BE2C (cell line): ENCODE results near the gene XXYLT1.

Experiments
- DNase-seq: peaks from one replicate; pipeline ENCODE4 v3.0.0-alpha.2; 2020
- H3K27me3 ChIP-seq: fragments of 250-450 bp; sonication (Bioruptor Pico); 2 replicates; pipeline ENCODE4 v1.5.1; 2020; ENCODE audit warnings: mild to moderate bottlenecking
- H3K36me3 ChIP-seq: fragments of 250-450 bp; sonication (Bioruptor Pico); 2 replicates; pipeline ENCODE4 v1.5.1; 2020; ENCODE audit warnings: mild to moderate bottlenecking
- H3K4me1 ChIP-seq: fragments of 250-450 bp; sonication (Bioruptor Pico); 2 replicates; pipeline ENCODE4 v1.5.1; 2020
- H3K4me3 ChIP-seq: 2 replicates; pipeline ENCODE4 v1.5.1; 2011; ENCODE audit warnings: low read depth, low read length
- H3K9me3 ChIP-seq: fragments of 250-450 bp; sonication (Bioruptor Pico); 2 replicates; pipeline ENCODE4 v1.5.1; 2020
- CTCF ChIP-seq: IDR thresholded peaks from 2 replicates; pipeline ENCODE4 v1.5.1; 2012; ENCODE audit warnings: mild to moderate bottlenecking, low read depth, low read length

The XXYLT1 gene

GRCh38 chr3:195062866-195063540 lies 208.0 kb downstream of the XXYLT1 start:
- H3K4me1 ChIP-seq: no peaks in the 10 kb centered on the region
- H3K36me3 ChIP-seq: no peaks in the 10 kb centered on the region
- DNase-seq: no peak
- H3K9me3 ChIP-seq: no peaks in the 10 kb centered on the region
- no peak for TF ChIP-seq CTCF
- H3K4me3 ChIP-seq: no peak overlapping the region
- H3K27me3 ChIP-seq: no peaks in the 10 kb centered on the region

- H3K27me3 ChIP-seq: no peaks in the 10 kb centered on the region
- no peak for TF ChIP-seq CTCF
- no peak overlapping the region for H3K4me3 ChIP-seq
- no peak for DNase-seq
- no peaks in the 10 kb centered on the region for H3K9me3 ChIP-seq
- no peaks in the 10 kb centered on the region for H3K4me1 ChIP-seq
- H3K36me3 ChIP-seq: no peaks in the 10 kb centered on the region
These were observed 209.0 kb downstream of the XXYLT1 start for GRCh38 chr3:195061756-195062655.

- no peak for TF ChIP-seq CTCF
- DNase-seq: no peak
- Histone ChIP-seq H3K4me1 (no peaks in the 10 kb centered on the region), H3K36me3 (no peaks in the 10 kb centered on the region), H3K9me3 (no peaks in the 10 kb centered on the region), H3K27me3 (no peaks in the 10 kb centered on the region), H3K4me3 (no peak overlapping the region)
These were observed 210.2 kb downstream of the XXYLT1 start for GRCh38 chr3:195060531-195061291.

GRCh38 chr3:195060217-195060481 lies 210.8 kb downstream of the XXYLT1 start:
- Histone ChIP-seq H3K27me3 (no peaks in the 10 kb centered on the region), H3K4me3 (no peak overlapping the region), H3K36me3 (no peaks in the 10 kb centered on the region), H3K9me3 (no peaks in the 10 kb centered on the region), H3K4me1 (no peaks in the 10 kb centered on the region)
- no peak for DNase-seq
- TF ChIP-seq CTCF: no peak

GRCh38 chr3:195059471-195060216 lies 211.3 kb downstream of the XXYLT1 start:
- Histone ChIP-seq H3K4me3 (no peak overlapping the region), H3K27me3 (no peaks in the 10 kb centered on the region), H3K36me3 (no peaks in the 10 kb centered on the region), H3K4me1 (no peaks in the 10 kb centered on the region), H3K9me3 (no peaks in the 10 kb centered on the region)
- DNase-seq: no peak
- no peak for TF ChIP-seq CTCF
